22Rv1 (cell line): ENCODE data around the gene AMOTL2.

Experiments used
- ZFX ChIP-seq: fragments of 450-650 bp; IDR thresholded peaks from 2 replicates; pipeline ENCODE4 v1.6.1; 2017; ENCODE audit warnings: antibody characterized with exemption, borderline replicate concordance
- TF ChIP-seq, protein P1 (sequence below): fragments of 450-650 bp; IDR thresholded peaks from 2 replicates; pipeline ENCODE4 v1.5.1; 2017; ENCODE audit warnings: mild to moderate bottlenecking

DNA sequence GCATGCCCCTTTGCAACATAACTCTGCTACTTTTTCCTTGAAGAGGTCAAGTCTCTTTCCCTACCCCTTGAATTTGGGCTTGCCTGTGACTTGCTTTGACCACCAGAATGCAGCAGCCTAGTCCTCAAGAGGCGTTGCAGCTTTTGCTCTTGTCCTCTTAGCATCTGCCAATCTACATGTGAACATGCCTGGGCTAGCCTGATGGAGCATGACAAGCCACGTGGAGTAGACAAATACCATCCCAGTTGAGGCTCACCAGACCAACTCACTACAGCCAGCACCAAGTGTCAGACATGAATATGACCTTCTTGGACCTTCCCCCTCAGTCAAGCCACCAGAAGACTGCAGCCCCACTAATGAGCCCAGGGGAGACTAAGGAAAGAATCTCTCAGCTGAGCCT lies 32.9 kb downstream of the AMOTL2 start:
- TF ChIP-seq, protein P1, sequence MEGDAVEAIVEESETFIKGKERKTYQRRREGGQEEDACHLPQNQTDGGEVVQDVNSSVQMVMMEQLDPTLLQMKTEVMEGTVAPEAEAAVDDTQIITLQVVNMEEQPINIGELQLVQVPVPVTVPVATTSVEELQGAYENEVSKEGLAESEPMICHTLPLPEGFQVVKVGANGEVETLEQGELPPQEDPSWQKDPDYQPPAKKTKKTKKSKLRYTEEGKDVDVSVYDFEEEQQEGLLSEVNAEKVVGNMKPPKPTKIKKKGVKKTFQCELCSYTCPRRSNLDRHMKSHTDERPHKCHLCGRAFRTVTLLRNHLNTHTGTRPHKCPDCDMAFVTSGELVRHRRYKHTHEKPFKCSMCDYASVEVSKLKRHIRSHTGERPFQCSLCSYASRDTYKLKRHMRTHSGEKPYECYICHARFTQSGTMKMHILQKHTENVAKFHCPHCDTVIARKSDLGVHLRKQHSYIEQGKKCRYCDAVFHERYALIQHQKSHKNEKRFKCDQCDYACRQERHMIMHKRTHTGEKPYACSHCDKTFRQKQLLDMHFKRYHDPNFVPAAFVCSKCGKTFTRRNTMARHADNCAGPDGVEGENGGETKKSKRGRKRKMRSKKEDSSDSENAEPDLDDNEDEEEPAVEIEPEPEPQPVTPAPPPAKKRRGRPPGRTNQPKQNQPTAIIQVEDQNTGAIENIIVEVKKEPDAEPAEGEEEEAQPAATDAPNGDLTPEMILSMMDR = no peak
- TF ChIP-seq ZFX = no peak
